GM23338 (cell line): ENCODE data around the gene NDNF. TPM values are rescaled to one million over a fixed set of nuclear protein-coding genes. Genes with fewer than 3 reads are reported as not detected.

Experiments used
- ATAC-seq: fragments of 200-7000 bp; cut with Tn5 transposase; 3 replicates; pipeline ENCODE4 v1.9.1; 2020
- DNase-seq: peaks from one replicate; pipeline ENCODE4 v3.0.0-alpha.2; 2015; ENCODE audit warnings: low spot score
- H2AFZ ChIP-seq: fragments of 200-600 bp; sonication (generic); 2 replicates; pipeline ENCODE4 v1.8.0; 2016; ENCODE audit warnings: antibody characterized with exemption, mild to moderate bottlenecking, moderate library complexity
- H3F3A ChIP-seq: fragments of 200-600 bp; sonication (generic); replicated peaks from 2 replicates; pipeline ENCODE4 v1.8.0; 2017; ENCODE audit warnings: antibody characterized with exemption, mixed run types, low read depth
- H3K27ac ChIP-seq: fragments of 200-600 bp; sonication (generic); 2 replicates; pipeline ENCODE4 v1.6.1; 2016; ENCODE audit warnings: low read depth
- H3K27me3 ChIP-seq: fragments of 200-600 bp; sonication (generic); 2 replicates; pipeline ENCODE4 v1.8.0; 2016; ENCODE audit warnings: mild to moderate bottlenecking, mixed run types, moderate library complexity; ENCODE audit not compliant: insufficient read depth
- H3K36me3 ChIP-seq: fragments of 200-600 bp; sonication (generic); 2 replicates; pipeline ENCODE4 v1.8.0; 2016; ENCODE audit warnings: mild to moderate bottlenecking; ENCODE audit not compliant: insufficient read depth
- H3K4me1 ChIP-seq: fragments of 200-600 bp; sonication (generic); 2 replicates; pipeline ENCODE4 v1.8.0; 2016; ENCODE audit warnings: mild to moderate bottlenecking, moderate library complexity; ENCODE audit not compliant: insufficient read depth
- H3K4me2 ChIP-seq: fragments of 200-600 bp; sonication (generic); 2 replicates; pipeline ENCODE4 v1.7.1; 2017; ENCODE audit warnings: mixed run types
- H3K4me3 ChIP-seq: fragments of 200-600 bp; sonication (generic); 2 replicates; pipeline ENCODE4 v1.6.1; 2016; ENCODE audit warnings: mixed run types
- H3K79me2 ChIP-seq: fragments of 200-600 bp; sonication (generic); replicated peaks from 2 replicates; pipeline ENCODE4 v1.8.0; 2017; ENCODE audit warnings: mild to moderate bottlenecking; ENCODE audit not compliant: insufficient read depth
- H3K9me2 ChIP-seq: fragments of 200-600 bp; sonication (generic); 2 replicates; pipeline ENCODE4 v1.8.0; 2017; ENCODE audit not compliant: insufficient read depth
- H4K20me1 ChIP-seq: fragments of 200-600 bp; sonication (generic); replicated peaks from 2 replicates; pipeline ENCODE4 v1.8.0; 2017; ENCODE audit warnings: mild to moderate bottlenecking; ENCODE audit not compliant: insufficient read depth
- H3K27ac Mint-ChIP-seq: 2 replicates; pipeline ENCODE4 v1.8.0; 2020; ENCODE audit warnings: inconsistent platforms, mild to moderate bottlenecking, moderate library complexity, mixed read lengths
- H3K27me3 Mint-ChIP-seq: 3 replicates; pipeline ENCODE4 v1.8.0; 2022; ENCODE audit warnings: low read depth, mild to moderate bottlenecking, moderate library complexity, mixed read lengths, inconsistent platforms; ENCODE audit not compliant: insufficient read depth, poor library complexity
- H3K36me3 Mint-ChIP-seq: 3 replicates; pipeline ENCODE4 v1.8.0; 2021; ENCODE audit warnings: low read depth, mild to moderate bottlenecking, inconsistent platforms, moderate library complexity, mixed read lengths
- H3K4me1 Mint-ChIP-seq: 3 replicates; pipeline ENCODE4 v1.8.0; 2020; ENCODE audit warnings: mild to moderate bottlenecking, inconsistent platforms, mixed read lengths
- H3K4me3 Mint-ChIP-seq: 3 replicates; pipeline ENCODE4 v1.8.0; 2021; ENCODE audit warnings: moderate library complexity, mild to moderate bottlenecking, inconsistent platforms, mixed read lengths
- H3K9me3 Mint-ChIP-seq: 3 replicates; pipeline ENCODE4 v1.8.0; 2020; ENCODE audit warnings: moderate library complexity, mild to moderate bottlenecking, inconsistent platforms, mixed read lengths
- CREB1 ChIP-seq: fragments of 250-450 bp; sonication (Bioruptor Pico); IDR thresholded peaks from 2 replicates; pipeline ENCODE4 v1.5.0; 2020; ENCODE audit warnings: low read depth, mild to moderate bottlenecking, moderate library complexity
- EZH2 ChIP-seq: fragments of 200-600 bp; sonication (generic); IDR thresholded peaks from one replicate; pipeline ENCODE4 v1.8.0; 2017; ENCODE audit warnings: antibody characterized with exemption, mild to moderate bottlenecking, low read depth; ENCODE audit not compliant: unreplicated experiment
- EZH2phosphoT487 ChIP-seq: fragments of 200-600 bp; sonication (generic); IDR thresholded peaks from one replicate; pipeline ENCODE4 v1.8.1; 2018; ENCODE audit warnings: antibody characterized with exemption; ENCODE audit not compliant: unreplicated experiment
- JUNB ChIP-seq: IDR thresholded peaks from one replicate; pipeline ENCODE4 v1.6.1; 2016; ENCODE audit warnings: antibody characterized with exemption; ENCODE audit not compliant: unreplicated experiment
- NANOG ChIP-seq: IDR thresholded peaks from 2 replicates; pipeline ENCODE4 v1.6.1; 2016; ENCODE audit warnings: antibody characterized with exemption, borderline replicate concordance
- POLR2AphosphoS5 ChIP-seq: IDR thresholded peaks from 2 replicates; pipeline ENCODE4 v1.6.1; 2016; ENCODE audit warnings: antibody characterized with exemption, low read depth
- STAT1 ChIP-seq: IDR thresholded peaks from one replicate; pipeline ENCODE4 v1.6.1; 2016; ENCODE audit warnings: antibody characterized with exemption; ENCODE audit not compliant: unreplicated experiment
- ZNF114 ChIP-seq: fragments of 250-450 bp; sonication (Bioruptor Pico); IDR thresholded peaks from 2 replicates; pipeline ENCODE4 v1.5.0; 2020; ENCODE audit warnings: mild to moderate bottlenecking, moderate library complexity
- ZNF331 ChIP-seq: fragments of 250-450 bp; sonication (Bioruptor Pico); IDR thresholded peaks from 2 replicates; pipeline ENCODE4 v1.5.0; 2020; ENCODE audit warnings: low read depth, mild to moderate bottlenecking, moderate library complexity
- polyA plus RNA-seq: library from polyadenylated mRNA; unstranded; fragments of >200 nt; fragmentation: Nextera tagmentation; extraction: Ambion mirVana; gene quantifications from 2 replicates; pipeline ENCODE4 v1.2.1, GENCODE V29; 2016
- total RNA-seq: library from RNA; depleted of rRNA; stranded (reverse); fragments of >200 nt; shearing (Covaris generic); gene quantifications from 2 replicates; pipeline ENCODE4 v1.2.3, GENCODE V29; 2014
- TF ChIP-seq, protein P1 (sequence below): fragments of 250-450 bp; sonication (Bioruptor Pico); IDR thresholded peaks from 2 replicates; pipeline ENCODE4 v1.5.0; 2020; ENCODE audit warnings: mild to moderate bottlenecking, moderate library complexity
- TF ChIP-seq, protein P2 (sequence below): IDR thresholded peaks from 2 replicates; pipeline ENCODE4 v1.6.1; 2016; ENCODE audit warnings: antibody characterized with exemption
- TF ChIP-seq, protein P3 (sequence below): IDR thresholded peaks from one replicate; pipeline ENCODE4 v1.6.1; 2018; ENCODE audit warnings: antibody characterized with exemption; ENCODE audit not compliant: unreplicated experiment
- TF ChIP-seq, protein P4 (sequence below), 2 experiments: fragments of 200-600 bp in 1 of 2; sonication (generic) in 1 of 2; conservative IDR thresholded peaks; 2 replicates each; pipeline versions ENCODE4 v1.5.1 to v1.6.1; 2016 to 2017; ENCODE audit warnings: antibody characterized with exemption in 2 of 2, low read depth in 2 of 2, mild to moderate bottlenecking in 2 of 2, moderate library complexity in 1 of 2

The NDNF gene
- total and polyA plus RNA-seq, 2 experiments from 2014 or later, result 0.31 to 0.73 TPM

DNA sequence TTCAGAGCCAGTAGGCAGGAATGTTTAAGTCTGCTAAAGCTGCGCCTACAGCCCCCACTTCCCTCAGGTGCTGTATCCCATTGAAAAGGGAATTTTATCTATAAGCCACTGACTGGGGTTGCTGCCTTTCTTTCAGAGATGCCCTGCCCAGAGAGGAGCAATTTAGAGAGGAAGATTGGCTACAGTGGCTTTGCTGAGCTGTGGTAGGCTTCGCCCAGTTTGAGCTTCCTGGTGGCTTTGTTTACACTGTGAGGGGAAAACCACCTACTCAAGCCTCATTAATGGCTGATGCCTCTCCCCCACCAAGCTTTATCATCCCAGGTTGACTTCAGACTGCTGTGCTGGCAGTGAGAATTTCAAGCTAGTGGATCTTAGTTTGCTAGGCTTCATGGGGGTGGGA is 82.1 kb downstream of the NDNF start:
- Mint-ChIP-seq H3K9me3 (peaks cover 5% of the 10 kb centered on the region; the same call in 1 of the 3 replicates), H3K27ac (no peak overlapping the region), H3K4me1 (peaks cover 9% of the 10 kb centered on the region), H3K36me3 (no peaks in the 10 kb centered on the region), H3K4me3 (no peak overlapping the region), H3K27me3 (peaks cover 3% of the 10 kb centered on the region)
- Histone ChIP-seq H4K20me1 (no peaks in the 10 kb centered on the region), H3K36me3 (no peaks in the 10 kb centered on the region), H3K27ac (no peak overlapping the region), H3F3A (no peaks in the 10 kb centered on the region), H3K27me3 (no peaks in the 10 kb centered on the region), H2AFZ (no peak overlapping the region), H3K79me2 (no peaks in the 10 kb centered on the region), H3K4me3 (no peak overlapping the region), H3K4me1 (peaks cover 6% of the 10 kb centered on the region), H3K4me2 (no peak overlapping the region), H3K9me2 (no peaks in the 10 kb centered on the region)
- ATAC-seq (no peak), DNase-seq (no peak)
- TF ChIP-seq ZNF114 (CRISPR knock-in tag) (no peak), EZH2phosphoT487 (no peak), JUNB (no peak), CREB1 (no peak), ZNF331 (CRISPR knock-in tag) (no peak), POLR2AphosphoS5 (no peak), STAT1 (no peak), EZH2 (no peak), NANOG (no peak)
- TF ChIP-seq, protein P1, sequence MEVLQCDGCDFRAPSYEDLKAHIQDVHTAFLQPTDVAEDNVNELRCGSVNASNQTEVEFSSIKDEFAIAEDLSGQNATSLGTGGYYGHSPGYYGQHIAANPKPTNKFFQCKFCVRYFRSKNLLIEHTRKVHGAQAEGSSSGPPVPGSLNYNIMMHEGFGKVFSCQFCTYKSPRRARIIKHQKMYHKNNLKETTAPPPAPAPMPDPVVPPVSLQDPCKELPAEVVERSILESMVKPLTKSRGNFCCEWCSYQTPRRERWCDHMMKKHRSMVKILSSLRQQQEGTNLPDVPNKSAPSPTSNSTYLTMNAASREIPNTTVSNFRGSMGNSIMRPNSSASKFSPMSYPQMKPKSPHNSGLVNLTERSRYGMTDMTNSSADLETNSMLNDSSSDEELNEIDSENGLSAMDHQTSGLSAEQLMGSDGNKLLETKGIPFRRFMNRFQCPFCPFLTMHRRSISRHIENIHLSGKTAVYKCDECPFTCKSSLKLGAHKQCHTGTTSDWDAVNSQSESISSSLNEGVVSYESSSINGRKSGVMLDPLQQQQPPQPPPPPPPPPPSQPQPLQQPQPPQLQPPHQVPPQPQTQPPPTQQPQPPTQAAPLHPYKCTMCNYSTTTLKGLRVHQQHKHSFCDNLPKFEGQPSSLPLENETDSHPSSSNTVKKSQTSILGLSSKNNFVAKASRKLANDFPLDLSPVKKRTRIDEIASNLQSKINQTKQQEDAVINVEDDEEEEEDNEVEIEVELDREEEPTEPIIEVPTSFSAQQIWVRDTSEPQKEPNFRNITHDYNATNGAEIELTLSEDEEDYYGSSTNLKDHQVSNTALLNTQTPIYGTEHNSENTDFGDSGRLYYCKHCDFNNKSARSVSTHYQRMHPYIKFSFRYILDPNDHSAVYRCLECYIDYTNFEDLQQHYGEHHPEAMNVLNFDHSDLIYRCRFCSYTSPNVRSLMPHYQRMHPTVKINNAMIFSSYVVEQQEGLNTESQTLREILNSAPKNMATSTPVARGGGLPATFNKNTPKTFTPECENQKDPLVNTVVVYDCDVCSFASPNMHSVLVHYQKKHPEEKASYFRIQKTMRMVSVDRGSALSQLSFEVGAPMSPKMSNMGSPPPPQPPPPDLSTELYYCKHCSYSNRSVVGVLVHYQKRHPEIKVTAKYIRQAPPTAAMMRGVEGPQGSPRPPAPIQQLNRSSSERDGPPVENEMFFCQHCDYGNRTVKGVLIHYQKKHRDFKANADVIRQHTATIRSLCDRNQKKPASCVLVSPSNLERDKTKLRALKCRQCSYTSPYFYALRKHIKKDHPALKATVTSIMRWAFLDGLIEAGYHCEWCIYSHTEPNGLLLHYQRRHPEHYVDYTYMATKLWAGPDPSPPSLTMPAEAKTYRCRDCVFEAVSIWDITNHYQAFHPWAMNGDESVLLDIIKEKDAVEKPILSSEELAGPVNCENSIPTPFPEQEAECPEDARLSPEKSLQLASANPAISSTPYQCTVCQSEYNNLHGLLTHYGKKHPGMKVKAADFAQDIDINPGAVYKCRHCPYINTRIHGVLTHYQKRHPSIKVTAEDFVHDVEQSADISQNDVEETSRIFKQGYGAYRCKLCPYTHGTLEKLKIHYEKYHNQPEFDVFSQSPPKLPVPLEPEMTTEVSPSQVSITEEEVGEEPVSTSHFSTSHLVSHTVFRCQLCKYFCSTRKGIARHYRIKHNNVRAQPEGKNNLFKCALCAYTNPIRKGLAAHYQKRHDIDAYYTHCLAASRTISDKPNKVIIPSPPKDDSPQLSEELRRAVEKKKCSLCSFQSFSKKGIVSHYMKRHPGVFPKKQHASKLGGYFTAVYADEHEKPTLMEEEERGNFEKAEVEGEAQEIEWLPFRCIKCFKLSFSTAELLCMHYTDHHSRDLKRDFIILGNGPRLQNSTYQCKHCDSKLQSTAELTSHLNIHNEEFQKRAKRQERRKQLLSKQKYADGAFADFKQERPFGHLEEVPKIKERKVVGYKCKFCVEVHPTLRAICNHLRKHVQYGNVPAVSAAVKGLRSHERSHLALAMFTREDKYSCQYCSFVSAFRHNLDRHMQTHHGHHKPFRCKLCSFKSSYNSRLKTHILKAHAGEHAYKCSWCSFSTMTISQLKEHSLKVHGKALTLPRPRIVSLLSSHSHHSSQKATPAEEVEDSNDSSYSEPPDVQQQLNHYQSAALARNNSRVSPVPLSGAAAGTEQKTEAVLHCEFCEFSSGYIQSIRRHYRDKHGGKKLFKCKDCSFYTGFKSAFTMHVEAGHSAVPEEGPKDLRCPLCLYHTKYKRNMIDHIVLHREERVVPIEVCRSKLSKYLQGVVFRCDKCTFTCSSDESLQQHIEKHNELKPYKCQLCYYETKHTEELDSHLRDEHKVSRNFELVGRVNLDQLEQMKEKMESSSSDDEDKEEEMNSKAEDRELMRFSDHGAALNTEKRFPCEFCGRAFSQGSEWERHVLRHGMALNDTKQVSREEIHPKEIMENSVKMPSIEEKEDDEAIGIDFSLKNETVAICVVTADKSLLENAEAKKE (CRISPR knock-in tag), result no peak
- TF ChIP-seq, protein P2, sequence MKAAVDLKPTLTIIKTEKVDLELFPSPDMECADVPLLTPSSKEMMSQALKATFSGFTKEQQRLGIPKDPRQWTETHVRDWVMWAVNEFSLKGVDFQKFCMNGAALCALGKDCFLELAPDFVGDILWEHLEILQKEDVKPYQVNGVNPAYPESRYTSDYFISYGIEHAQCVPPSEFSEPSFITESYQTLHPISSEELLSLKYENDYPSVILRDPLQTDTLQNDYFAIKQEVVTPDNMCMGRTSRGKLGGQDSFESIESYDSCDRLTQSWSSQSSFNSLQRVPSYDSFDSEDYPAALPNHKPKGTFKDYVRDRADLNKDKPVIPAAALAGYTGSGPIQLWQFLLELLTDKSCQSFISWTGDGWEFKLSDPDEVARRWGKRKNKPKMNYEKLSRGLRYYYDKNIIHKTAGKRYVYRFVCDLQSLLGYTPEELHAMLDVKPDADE, result no peak
- TF ChIP-seq, protein P3, sequence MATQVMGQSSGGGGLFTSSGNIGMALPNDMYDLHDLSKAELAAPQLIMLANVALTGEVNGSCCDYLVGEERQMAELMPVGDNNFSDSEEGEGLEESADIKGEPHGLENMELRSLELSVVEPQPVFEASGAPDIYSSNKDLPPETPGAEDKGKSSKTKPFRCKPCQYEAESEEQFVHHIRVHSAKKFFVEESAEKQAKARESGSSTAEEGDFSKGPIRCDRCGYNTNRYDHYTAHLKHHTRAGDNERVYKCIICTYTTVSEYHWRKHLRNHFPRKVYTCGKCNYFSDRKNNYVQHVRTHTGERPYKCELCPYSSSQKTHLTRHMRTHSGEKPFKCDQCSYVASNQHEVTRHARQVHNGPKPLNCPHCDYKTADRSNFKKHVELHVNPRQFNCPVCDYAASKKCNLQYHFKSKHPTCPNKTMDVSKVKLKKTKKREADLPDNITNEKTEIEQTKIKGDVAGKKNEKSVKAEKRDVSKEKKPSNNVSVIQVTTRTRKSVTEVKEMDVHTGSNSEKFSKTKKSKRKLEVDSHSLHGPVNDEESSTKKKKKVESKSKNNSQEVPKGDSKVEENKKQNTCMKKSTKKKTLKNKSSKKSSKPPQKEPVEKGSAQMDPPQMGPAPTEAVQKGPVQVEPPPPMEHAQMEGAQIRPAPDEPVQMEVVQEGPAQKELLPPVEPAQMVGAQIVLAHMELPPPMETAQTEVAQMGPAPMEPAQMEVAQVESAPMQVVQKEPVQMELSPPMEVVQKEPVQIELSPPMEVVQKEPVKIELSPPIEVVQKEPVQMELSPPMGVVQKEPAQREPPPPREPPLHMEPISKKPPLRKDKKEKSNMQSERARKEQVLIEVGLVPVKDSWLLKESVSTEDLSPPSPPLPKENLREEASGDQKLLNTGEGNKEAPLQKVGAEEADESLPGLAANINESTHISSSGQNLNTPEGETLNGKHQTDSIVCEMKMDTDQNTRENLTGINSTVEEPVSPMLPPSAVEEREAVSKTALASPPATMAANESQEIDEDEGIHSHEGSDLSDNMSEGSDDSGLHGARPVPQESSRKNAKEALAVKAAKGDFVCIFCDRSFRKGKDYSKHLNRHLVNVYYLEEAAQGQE, result no peak
- TF ChIP-seq, protein P4, sequence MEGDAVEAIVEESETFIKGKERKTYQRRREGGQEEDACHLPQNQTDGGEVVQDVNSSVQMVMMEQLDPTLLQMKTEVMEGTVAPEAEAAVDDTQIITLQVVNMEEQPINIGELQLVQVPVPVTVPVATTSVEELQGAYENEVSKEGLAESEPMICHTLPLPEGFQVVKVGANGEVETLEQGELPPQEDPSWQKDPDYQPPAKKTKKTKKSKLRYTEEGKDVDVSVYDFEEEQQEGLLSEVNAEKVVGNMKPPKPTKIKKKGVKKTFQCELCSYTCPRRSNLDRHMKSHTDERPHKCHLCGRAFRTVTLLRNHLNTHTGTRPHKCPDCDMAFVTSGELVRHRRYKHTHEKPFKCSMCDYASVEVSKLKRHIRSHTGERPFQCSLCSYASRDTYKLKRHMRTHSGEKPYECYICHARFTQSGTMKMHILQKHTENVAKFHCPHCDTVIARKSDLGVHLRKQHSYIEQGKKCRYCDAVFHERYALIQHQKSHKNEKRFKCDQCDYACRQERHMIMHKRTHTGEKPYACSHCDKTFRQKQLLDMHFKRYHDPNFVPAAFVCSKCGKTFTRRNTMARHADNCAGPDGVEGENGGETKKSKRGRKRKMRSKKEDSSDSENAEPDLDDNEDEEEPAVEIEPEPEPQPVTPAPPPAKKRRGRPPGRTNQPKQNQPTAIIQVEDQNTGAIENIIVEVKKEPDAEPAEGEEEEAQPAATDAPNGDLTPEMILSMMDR (conservative IDR thresholded peaks at IDR 0.05; ENCODE audit: low read depth in 2 of 2), result no peak
